AG08395 (cell line): ENCODE data around the gene PIAS3.

Experiments
- DNase-seq: peaks from one replicate; pipeline ENCODE4 v3.0.0; 2012; ENCODE audit warnings: mixed read lengths, low spot score

PIAS3 gene

DNA sequence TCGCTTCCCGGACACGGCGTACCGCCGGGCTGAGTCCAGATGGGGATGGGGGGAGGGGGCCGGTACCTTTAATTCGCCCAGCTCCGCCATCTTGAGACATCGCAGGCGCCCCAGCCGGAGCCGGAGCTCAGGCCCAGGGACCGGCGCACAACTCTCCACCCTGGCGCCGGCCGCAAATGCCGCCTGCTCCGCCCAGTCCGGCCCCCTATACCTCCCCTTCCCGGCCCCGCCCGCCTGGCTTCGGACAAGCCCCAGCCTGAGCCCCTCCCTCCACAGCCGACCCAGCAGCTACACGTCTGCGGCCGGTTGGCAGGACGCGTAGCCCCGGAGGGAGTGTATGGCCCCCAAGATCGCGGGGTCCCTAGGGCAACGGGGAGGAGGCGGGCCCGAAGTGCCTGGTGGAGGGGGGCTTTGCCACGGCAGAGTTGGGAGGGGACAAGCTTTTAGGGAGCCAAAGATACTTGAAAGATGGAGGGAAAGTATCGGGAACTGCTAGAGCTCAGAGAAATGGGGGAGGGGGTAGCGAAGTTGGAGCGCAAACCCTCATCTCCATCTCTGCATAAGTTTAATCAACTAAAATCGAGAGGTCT lies at the start of gene PIAS3:
Gene PIAS3, minus strand, starts transcription at position 181 of the 590 bp plus-strand sequence. Its CDS starts 91 bp downstream, at position 90.
- DNase-seq: peak; percentile 97

GRCh38 chr1:145908653-145909052 lies 49.8 kb upstream of the PIAS3 start:
- DNase-seq: peak; percentile 42

DNA sequence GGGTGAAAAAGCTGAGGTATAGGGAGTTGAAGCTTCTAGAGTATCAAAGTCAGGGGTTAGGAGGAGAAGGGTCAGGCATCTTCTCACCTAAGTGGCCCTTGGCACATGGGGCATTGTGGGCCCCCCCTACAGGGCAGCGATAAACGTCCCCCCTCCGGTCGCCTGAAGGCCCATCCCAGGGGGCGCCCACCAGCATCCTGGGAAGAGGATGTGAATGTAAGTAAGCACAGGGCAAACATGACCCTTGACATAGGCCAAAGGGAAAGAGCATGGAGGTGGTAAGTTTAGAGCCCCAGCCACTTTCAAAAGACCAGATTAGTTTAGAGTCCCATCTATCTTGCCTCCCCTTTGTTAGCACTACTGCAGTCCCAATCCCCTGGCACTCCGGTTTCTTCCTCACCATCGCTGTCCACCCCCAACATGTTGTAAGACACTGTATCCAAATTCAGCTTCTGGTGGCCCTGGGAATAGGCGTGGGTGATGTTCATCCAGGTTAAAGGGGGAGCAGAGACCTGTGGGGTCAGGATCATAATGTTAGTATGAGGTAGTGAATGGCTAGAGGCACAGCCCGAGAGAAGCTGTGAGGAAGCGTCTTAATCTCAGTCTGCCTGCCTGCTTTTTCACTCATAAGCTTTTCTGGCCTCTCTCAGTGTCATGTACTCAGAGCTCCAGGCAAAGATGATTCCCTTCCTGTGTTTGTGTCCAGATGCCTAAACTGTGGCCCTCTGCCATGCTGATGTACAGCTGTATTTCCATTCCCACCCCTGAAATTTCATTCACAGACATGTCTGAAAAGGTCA lies 48.3 kb upstream of the PIAS3 start:
- DNase-seq: no peak

DNA sequence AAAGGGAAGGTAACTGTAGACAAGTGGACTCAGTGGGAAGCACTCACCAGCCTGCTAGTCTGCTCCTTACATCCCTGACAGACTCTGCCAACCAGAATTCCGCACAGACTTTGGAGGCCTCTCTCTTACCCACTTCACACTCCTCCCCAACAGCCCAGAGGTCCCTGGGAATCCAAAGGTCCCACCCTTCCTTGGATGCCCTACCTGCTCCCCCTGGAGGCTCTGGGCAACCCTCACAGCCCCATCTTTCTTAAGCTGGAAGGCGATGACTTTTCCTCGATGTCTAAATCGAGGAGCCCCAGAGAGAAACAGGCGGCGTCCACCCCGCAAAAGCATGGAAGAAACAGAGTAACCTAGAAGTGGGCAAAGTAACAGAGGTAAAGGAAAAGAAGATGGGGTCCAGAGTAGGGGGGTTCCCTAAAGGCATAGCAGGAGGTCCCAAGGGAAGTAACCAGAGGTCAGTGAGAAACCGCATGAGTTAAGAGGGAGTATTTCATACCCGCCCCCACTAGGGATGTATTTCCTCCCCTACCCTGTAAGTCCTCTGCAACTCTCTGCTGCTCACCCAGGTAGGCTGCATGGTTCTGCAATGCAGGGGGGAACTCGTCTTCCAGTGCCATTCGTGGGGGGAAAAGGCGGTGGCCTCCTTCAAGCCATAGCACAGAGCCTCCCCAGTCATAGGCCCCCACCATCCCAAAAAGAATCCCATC lies 42.6 kb upstream of the PIAS3 start:
- DNase-seq: no peak

GRCh38 chr1:145898756-145899155 lies 39.9 kb upstream of the PIAS3 start:
- no peak for DNase-seq

DNA sequence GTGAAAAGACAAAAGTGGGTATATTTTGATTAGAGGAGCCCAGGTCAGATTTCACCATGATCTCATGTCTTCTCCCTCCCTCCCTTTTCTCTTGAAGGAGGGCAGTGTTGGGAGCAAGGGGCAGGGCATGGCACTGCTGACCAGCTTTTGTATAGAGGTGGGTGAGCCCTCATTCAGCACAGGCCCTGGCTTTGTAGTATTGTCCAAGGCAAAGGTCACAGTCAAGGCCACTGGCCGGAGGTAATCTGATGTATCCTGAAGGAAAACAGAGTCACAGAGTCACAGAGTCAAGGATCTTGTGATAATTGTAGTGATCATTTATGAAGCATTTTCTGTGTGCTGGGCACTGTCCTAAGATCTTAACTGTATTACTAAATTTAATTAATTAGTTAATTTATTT lies 39.1 kb upstream of the PIAS3 start:
- DNase-seq: no peak

DNA sequence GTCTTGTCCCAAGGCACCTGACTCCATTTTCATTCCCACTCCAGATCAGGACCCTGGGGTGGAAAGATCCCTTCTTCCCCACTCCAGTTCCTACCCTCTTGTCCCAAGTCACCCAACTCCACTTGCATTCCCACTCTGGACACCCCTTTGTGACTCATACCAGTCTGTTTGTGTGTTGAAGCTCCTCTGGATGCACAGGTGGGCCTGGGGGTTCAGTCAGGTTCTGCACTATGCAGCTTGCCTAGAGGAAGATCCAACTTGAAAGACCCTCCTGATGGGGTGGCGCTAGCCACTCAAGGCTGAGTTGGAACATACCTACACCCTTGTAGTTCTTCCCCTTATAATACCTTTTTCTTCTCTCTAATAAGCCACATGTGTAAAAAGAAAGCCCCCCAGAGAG lies 36.6 kb upstream of the PIAS3 start:
- no peak for DNase-seq

DNA sequence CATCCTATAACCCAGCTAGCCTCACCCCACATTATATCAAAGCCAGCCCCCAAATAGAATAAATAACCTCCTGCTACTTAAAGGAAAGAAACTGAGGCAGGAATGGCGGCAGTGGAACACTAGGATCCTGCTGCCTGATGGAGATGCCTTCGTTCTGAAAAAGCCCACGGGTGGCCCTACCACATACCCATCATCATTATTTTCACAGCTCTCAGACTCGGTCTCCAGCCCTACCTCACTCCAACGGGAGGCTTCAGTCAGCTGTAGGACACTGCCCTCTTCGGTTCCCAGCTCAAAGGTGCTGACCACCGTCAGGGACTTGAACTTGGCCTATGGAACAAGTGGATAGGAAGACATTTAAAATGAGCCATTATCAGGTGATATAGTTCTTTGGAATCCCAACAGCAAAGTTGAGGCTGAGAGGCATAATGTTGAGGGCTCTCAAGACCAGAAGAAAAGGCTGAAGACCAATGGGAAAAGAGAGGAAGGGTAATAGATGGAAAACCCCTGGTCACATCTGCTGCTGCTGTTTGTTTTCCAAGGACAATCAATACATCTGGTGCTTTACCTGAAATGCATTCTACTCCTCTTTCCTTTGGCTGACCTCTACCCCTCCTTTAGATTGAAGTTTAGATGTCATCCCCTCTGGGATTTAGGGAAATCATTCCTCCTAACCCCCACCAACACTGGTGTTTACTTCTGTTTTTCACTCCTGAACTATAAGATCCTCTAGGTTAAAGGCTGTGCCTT lies 34.6 kb upstream of the PIAS3 start:
- DNase-seq: no peak

DNA sequence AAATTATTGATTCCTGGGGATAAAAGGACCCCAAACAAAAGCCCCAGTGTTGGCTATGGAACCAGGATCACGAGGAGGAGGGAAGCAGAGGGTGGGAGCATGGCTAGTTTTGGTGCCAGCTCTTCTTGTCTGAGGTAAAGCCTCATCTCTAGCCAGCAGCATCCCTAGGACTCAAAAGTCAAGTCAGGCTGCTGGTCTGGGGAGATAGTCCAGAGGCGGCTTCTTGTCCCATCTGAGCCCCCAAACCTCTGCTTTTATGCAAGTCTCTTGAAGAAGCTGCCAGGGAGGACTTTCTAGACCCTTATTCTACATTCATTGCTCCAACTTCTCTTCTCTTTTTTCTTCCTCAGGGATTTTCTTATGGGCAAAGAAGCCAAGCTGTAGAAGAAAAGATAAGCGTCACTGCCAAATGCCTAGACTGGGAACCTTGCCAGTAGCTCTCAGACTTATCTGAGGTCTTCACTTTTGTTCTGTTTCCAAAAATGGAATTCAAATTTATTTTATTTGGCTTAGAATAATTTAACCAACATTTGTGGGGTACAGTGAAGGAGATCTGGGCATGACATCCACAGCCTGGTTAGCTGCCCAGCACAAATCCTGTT lies 33.7 kb upstream of the PIAS3 start:
- DNase-seq: no peak

GRCh38 chr1:145891587-145892485 lies 33.0 kb upstream of the PIAS3 start:
- DNase-seq: peak; percentile 96

DNA sequence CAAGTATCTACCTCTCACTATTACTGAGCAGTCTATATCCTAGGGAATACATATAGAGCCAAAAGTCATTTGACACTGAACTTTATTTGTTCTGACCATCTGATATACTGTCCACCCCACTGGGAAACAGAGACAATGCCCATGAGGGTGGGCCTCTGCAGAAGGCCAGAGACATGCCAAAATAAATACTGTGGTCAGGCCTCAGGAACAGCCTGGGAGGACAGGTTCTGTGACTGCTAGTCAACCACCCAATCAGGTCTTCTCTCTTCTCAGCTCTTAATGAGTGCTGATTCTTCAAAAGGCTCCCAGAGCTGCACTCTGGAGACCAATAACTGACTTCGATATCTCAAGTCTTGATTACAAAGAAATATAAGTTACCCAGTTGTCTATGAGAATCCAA lies 32.3 kb upstream of the PIAS3 start:
- no peak for DNase-seq

- DNase-seq: no peak
These were observed 30.8 kb upstream of the PIAS3 start for GRCh38 chr1:145889722-145890121.

DNA sequence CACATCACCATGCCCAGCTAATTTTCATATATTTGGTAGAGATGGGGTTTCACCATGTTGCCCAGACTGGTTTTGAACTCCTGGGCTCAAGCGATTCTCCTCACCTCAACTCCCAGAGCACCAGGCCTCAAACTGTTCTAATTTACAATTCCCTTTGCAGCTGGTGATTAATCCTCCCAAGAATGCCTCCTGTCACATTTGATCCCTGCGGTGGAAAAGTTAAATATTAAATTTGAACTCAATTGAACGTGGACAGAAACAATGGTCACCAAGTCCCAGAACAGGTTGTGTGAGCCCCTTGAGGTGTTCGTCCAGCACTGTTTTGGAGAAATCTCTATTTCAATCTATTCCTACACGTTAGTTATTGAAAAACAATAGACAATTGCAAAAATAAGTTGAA lies 28.8 kb upstream of the PIAS3 start:
- DNase-seq: no peak

DNA sequence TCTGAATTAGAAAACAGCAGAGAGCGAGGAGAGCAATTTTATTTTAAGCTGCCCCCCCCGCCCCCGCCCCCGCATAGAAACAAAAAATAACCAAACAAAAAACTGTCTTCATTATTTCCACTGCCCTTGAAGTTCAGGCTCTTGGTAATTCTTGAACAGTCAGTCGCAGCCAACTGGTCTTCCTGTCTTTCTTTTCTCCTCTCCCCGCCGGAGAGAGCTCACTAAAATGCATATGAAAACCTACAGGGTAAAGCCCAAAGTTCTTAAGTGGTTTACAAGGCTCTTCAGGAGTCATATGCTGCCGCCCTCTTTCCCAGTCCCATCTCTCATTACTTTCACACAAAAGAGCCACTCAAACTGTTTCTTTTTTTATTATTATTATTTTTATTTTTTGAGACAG lies 27.9 kb upstream of the PIAS3 start:
- no peak for DNase-seq

- DNase-seq: no peak
These were observed 27.5 kb upstream of the PIAS3 start for GRCh38 chr1:145886390-145886789.

DNA sequence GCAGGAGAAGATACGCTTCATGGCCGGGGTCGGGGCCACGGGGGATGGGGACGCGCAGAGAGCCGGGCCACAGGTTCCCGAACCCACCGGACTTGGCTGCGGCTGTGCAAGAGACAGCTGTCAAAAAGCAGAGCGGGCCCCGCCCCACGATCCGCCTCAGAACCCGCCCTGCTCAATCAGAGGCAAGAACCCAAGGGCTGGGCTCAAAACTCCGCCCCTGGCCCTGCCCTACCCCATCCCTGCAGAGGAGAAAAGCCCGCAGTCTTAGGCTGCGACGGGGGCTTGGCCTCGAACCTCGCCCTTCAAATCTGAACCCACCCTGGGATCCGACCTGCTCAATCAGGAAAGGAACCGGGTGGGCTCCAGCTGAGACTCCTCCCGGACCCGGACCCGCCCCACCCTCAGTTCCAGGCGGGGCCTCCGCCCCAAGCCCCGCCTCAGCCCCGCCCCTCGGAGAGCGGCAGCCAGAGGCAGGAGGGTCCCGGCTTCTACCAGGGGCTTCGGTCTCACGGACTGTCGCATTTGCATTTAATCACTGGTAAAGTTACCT lies 26.9 kb upstream of the PIAS3 start, which contains the start of gene ANKRD35:
Gene ANKRD35, minus strand, starts transcription at position 129 of the 550 bp plus-strand sequence. Its CDS starts 108 bp downstream, at position 21.
- DNase-seq: peak; percentile 94

DNA sequence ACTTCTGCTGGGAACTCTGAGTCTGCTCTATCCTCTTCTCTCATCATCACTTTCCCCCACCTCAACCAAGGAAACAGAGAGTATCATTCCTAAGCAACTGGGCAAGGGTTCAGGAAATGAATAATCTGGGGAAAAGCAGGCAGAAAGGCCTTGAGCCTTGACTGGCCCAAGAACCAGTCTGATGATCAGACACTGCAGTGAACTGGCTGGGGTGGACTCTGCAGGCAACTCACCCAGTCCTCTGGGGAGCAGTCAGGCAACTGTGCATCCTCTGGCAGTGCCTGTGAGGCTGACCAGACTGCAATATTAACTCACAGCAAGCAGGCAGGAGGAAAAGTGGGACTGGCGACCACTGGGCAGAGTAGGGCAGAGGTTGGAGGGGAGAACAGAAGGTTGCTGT lies 25.8 kb upstream of the PIAS3 start:
- peak; percentile 73 for DNase-seq

GRCh38 chr1:145879775-145880174 lies 20.9 kb upstream of the PIAS3 start:
- no peak for DNase-seq

- no peak for DNase-seq
These were observed 19.8 kb upstream of the PIAS3 start for GRCh38 chr1:145878724-145879123.

GRCh38 chr1:145877923-145878486 lies 19.1 kb upstream of the PIAS3 start:
- DNase-seq: no peak
